ENCODE results near the gene NFKBIE.
"Not testable (repeated sequence)": the region's sequence is repeated elsewhere in the genome, so short reads cannot be mapped to it uniquely, and the experiment has no call there.

Gene NFKBIE

GRCh38 chr6:44245912-44246662, 19.3 kb downstream of the NFKBIE start:
- DNase-seq (ENCODE audit: low read depth), result peak; percentile 82

- no peak for DNase-seq (ENCODE audit: low read depth)
Measured at GRCh38 chr6:44245391-44245911, 19.9 kb downstream of the NFKBIE start.

GRCh38 chr6:44243345-44243744, 22.0 kb downstream of the NFKBIE start:
- no peak for DNase-seq (ENCODE audit: low read depth)

GRCh38 chr6:44238687-44239350, 26.5 kb downstream of the NFKBIE start:
- DNase-seq (ENCODE audit: low read depth), result no peak

- peak; percentile 68 for DNase-seq (ENCODE audit: low read depth)
Measured at GRCh38 chr6:44237813-44238433, 27.4 kb downstream of the NFKBIE start.

GRCh38 chr6:44237021-44237812, 28.1 kb downstream of the NFKBIE start:
- peak; percentile 55 for DNase-seq (ENCODE audit: low read depth)

GRCh38 chr6:44235891-44236516, 29.3 kb downstream of the NFKBIE start:
- DNase-seq (ENCODE audit: low read depth), result no peak

GRCh38 chr6:44235269-44235668, 30.1 kb downstream of the NFKBIE start:
- DNase-seq (ENCODE audit: low read depth), result no peak

- DNase-seq (ENCODE audit: low read depth), result no peak
Measured at GRCh38 chr6:44234101-44235025, 31.0 kb downstream of the NFKBIE start.

GRCh38 chr6:44233567-44234100, 31.7 kb downstream of the NFKBIE start:
- no peak for DNase-seq (ENCODE audit: low read depth)

- DNase-seq (ENCODE audit: low read depth), result no peak
Measured at GRCh38 chr6:44232676-44233566, 32.4 kb downstream of the NFKBIE start.

GRCh38 chr6:44231426-44231825, 33.9 kb downstream of the NFKBIE start:
- DNase-seq (ENCODE audit: low read depth), result not testable (repeated sequence)

GRCh38 chr6:44230034-44230675, 35.2 kb downstream of the NFKBIE start:
- no peak for DNase-seq (ENCODE audit: low read depth)

GRCh38 chr6:44229376-44230033, 35.8 kb downstream of the NFKBIE start:
- DNase-seq (ENCODE audit: low read depth), result no peak

GRCh38 chr6:44228836-44229235, 36.5 kb downstream of the NFKBIE start:
- DNase-seq (ENCODE audit: low read depth), result no peak

GRCh38 chr6:44228433-44228832, 36.9 kb downstream of the NFKBIE start:
- DNase-seq (ENCODE audit: low read depth), result no peak

- no peak for DNase-seq (ENCODE audit: low read depth)
Measured at GRCh38 chr6:44228031-44228430, 37.3 kb downstream of the NFKBIE start.

GRCh38 chr6:44227148-44227793, 38.1 kb downstream of the NFKBIE start:
- no peak for DNase-seq (ENCODE audit: low read depth)
